Astrocyte (in vitro differentiated cells and primary cell): ENCODE measurements around the gene DLGAP4. TPM values are rescaled to one million over a fixed set of nuclear protein-coding genes. Genes with fewer than 3 reads are reported as not detected.

ENCODE experiments used
- DNase-seq: peaks from one replicate; pipeline ENCODE4 v3.0.0-alpha.2; 2010; ENCODE audit warnings: low read depth
- FAIRE-seq: peaks from 2 replicates; lab custom pipeline; 2011; peaks lifted over from hg19 to GRCh38; lab: Jason Lieb, UNC
- H2AFZ ChIP-seq: 2 replicates; pipeline ENCODE4 v1.6.0; 2012; ENCODE audit warnings: low read depth, low read length, inconsistent platforms
- H3K27ac ChIP-seq: 2 replicates; pipeline ENCODE4 v1.5.1; 2011; ENCODE audit warnings: low read depth, low read length, inconsistent platforms
- H3K27me3 ChIP-seq: 2 replicates; pipeline ENCODE4 v1.6.0; 2011; ENCODE audit warnings: low read length, inconsistent platforms; ENCODE audit not compliant: insufficient read depth
- H3K36me3 ChIP-seq: 2 replicates; pipeline ENCODE4 v1.5.1; 2011; ENCODE audit warnings: low read length, inconsistent platforms; ENCODE audit not compliant: insufficient read depth
- H3K4me1 ChIP-seq: 2 replicates; pipeline ENCODE4 v1.5.1; 2011; ENCODE audit warnings: low read length, inconsistent platforms; ENCODE audit not compliant: insufficient read depth
- H3K4me2 ChIP-seq: 2 replicates; pipeline ENCODE4 v1.6.0; 2012; ENCODE audit warnings: low read length, inconsistent platforms
- H3K4me3 ChIP-seq: 2 replicates; pipeline ENCODE4 v1.5.1; 2011; ENCODE audit warnings: low read depth, mild to moderate bottlenecking, low read length, inconsistent platforms; ENCODE audit not compliant: insufficient read depth
- H3K79me2 ChIP-seq: 2 replicates; pipeline ENCODE4 v1.6.0; 2012; ENCODE audit warnings: mild to moderate bottlenecking, low read length, inconsistent platforms; ENCODE audit not compliant: insufficient read depth
- H3K9ac ChIP-seq: 2 replicates; pipeline ENCODE4 v1.6.0; 2012; ENCODE audit warnings: mild to moderate bottlenecking, low read length, inconsistent platforms
- H3K9me3 ChIP-seq: 2 replicates; pipeline ENCODE4 v1.5.1; 2012; ENCODE audit warnings: low read depth, mild to moderate bottlenecking, low read length, inconsistent platforms; ENCODE audit not compliant: insufficient read depth
- H4K20me1 ChIP-seq: 2 replicates; pipeline ENCODE4 v1.6.0; 2012; ENCODE audit warnings: low read length, inconsistent platforms; ENCODE audit not compliant: insufficient read depth
- H3K27ac Mint-ChIP-seq: one replicate; pipeline ENCODE4 v1.8.0; 2021; ENCODE audit warnings: mild to moderate bottlenecking, mixed read lengths; ENCODE audit not compliant: unreplicated experiment
- H3K27me3 Mint-ChIP-seq: one replicate; pipeline ENCODE4 v1.8.0; 2021; ENCODE audit warnings: low read depth, mixed read lengths; ENCODE audit not compliant: unreplicated experiment
- H3K36me3 Mint-ChIP-seq: one replicate; pipeline ENCODE4 v1.8.0; 2021; ENCODE audit warnings: low read depth, mixed read lengths; ENCODE audit not compliant: unreplicated experiment
- H3K4me1 Mint-ChIP-seq: one replicate; pipeline ENCODE4 v1.8.0; 2021; ENCODE audit warnings: low read depth, mixed read lengths; ENCODE audit not compliant: unreplicated experiment
- H3K4me3 Mint-ChIP-seq: one replicate; pipeline ENCODE4 v1.8.0; 2021; ENCODE audit warnings: mild to moderate bottlenecking, moderate library complexity, mixed read lengths; ENCODE audit not compliant: unreplicated experiment
- H3K9me3 Mint-ChIP-seq: one replicate; pipeline ENCODE4 v1.8.0; 2021; ENCODE audit warnings: mild to moderate bottlenecking, mixed read lengths; ENCODE audit not compliant: unreplicated experiment
- CTCF ChIP-seq: IDR thresholded peaks from 2 replicates; pipeline ENCODE4 v1.5.1; 2011; ENCODE audit warnings: low read depth, mild to moderate bottlenecking, inconsistent platforms, low read length, moderate library complexity; ENCODE audit not compliant: insufficient read depth
- EZH2 ChIP-seq: IDR thresholded peaks from 2 replicates; pipeline ENCODE4 v1.6.1; 2012; ENCODE audit warnings: mild to moderate bottlenecking, low read length, inconsistent platforms; ENCODE audit not compliant: insufficient read depth
- total RNA-seq: library from RNA; stranded (reverse); gene quantifications from 2 replicates; pipeline ENCODE4 v1.2.1, GENCODE V29; 2021

Gene DLGAP4
- total RNA-seq, 1 donor from 2014 or later = 135 TPM

- H3K27ac Mint-ChIP-seq = peak overlapping the region; percentile 89
- no peaks in the 10 kb centered on the region for H3K9me3 Mint-ChIP-seq
- no peak for DNase-seq
- H3K27me3 Mint-ChIP-seq = no peaks in the 10 kb centered on the region
- Histone ChIP-seq H3K4me1 (peaks cover 32% of the 10 kb centered on the region), H3K9ac (peak overlapping the region; percentile 17), H3K4me2 (peak overlapping the region; percentile 48), H3K36me3 (peaks cover 8% of the 10 kb centered on the region), H3K27me3 (no peaks in the 10 kb centered on the region), H3K4me3 (no peak overlapping the region), H4K20me1 (peaks cover 98% of the 10 kb centered on the region), H3K9me3 (no peaks in the 10 kb centered on the region), H3K79me2 (peaks cover 99% of the 10 kb centered on the region), H2AFZ (no peak overlapping the region), H3K27ac (peak overlapping the region; percentile 19)
- FAIRE-seq = no peak
- H3K4me3 Mint-ChIP-seq = no peak overlapping the region
- H3K4me1 Mint-ChIP-seq = peaks cover 52% of the 10 kb centered on the region
- TF ChIP-seq CTCF (no peak), EZH2 (no peak)
- peaks cover 6% of the 10 kb centered on the region for H3K36me3 Mint-ChIP-seq
Measured at GRCh38 chr20:36483209-36483918, 177.2 kb downstream of the DLGAP4 start.

- Histone ChIP-seq H3K27ac (peak overlapping the region; percentile 19), H4K20me1 (peaks cover 98% of the 10 kb centered on the region), H3K9me3 (no peaks in the 10 kb centered on the region), H3K9ac (peak overlapping the region; percentile 17), H3K4me2 (peak overlapping the region; percentile 48), H3K79me2 (peaks cover 99% of the 10 kb centered on the region), H2AFZ (no peak overlapping the region), H3K36me3 (peaks cover 4% of the 10 kb centered on the region), H3K27me3 (no peaks in the 10 kb centered on the region), H3K4me3 (no peak overlapping the region), H3K4me1 (peaks cover 35% of the 10 kb centered on the region)
- no peaks in the 10 kb centered on the region for H3K27me3 Mint-ChIP-seq
- H3K4me1 Mint-ChIP-seq = peaks cover 49% of the 10 kb centered on the region
- H3K27ac Mint-ChIP-seq = no peak overlapping the region
- H3K4me3 Mint-ChIP-seq = no peak overlapping the region
- TF ChIP-seq CTCF = no peak
- TF ChIP-seq EZH2 = no peak
- FAIRE-seq (peak; percentile 49), DNase-seq (no peak)
- H3K36me3 Mint-ChIP-seq = peaks cover 9% of the 10 kb centered on the region
- H3K9me3 Mint-ChIP-seq = no peaks in the 10 kb centered on the region
Measured at GRCh38 chr20:36483919-36484808, 178.0 kb downstream of the DLGAP4 start.
